GM19463 (cell line): ENCODE results near the gene CDNF.
"Not testable (repeated sequence)": the region's sequence is repeated elsewhere in the genome, so short reads cannot be mapped to it uniquely, and the experiment has no call there.

Source experiments
- ATAC-seq: cut with Tn5 transposase; IDR thresholded peaks from one replicate; pipeline ENCODE4 v1.9.1; 2021; ENCODE audit warnings: mild to moderate bottlenecking, moderate library complexity; ENCODE audit not compliant: unreplicated experiment

CDNF gene

GRCh38 chr10:14837757-14838581 lies at the start of gene CDNF, which contains the start of the genes HSPA14 and MSANTD7:
Gene CDNF (minus strand): TSS chr10:14838037. CDS start chr10:14837946, 91 bp downstream.
Gene HSPA14 (plus strand): TSS chr10:14838306. CDS start chr10:14838403, 97 bp downstream.
Gene MSANTD7 (plus strand): TSS chr10:14838306. CDS start chr10:14842285, 3,979 bp downstream.
- peak; percentile 93 for ATAC-seq

GRCh38 chr10:14884082-14884481 lies 46.2 kb upstream of the CDNF start:
- no peak for ATAC-seq

DNA sequence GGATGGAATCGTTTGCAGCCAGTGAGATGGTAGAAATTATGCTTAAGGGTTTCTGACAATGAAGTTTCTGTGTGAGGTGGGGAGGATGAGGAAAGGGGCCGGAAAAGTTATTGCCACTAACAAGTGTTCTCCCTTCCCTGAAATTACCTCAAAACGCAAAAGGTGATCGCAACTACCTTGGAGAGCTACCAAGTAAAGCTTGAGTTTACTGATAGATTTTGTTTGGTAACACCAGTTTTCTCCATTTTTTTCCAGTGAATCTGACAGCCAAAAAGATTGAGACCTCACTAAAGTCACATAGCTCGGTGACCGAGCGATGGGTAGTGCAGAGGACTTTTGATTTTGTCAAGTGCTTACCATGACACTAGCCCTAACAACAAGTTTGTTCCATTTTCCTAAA lies 42.4 kb upstream of the CDNF start:
- no peak for ATAC-seq

GRCh38 chr10:14879928-14880193 lies 42.0 kb upstream of the CDNF start:
- ATAC-seq: no peak

- peak; percentile 11 for ATAC-seq
Measured at GRCh38 chr10:14879124-14879927, 41.5 kb upstream of the CDNF start.

- ATAC-seq: peak; percentile 89
Measured at GRCh38 chr10:14878266-14879123, 40.7 kb upstream of the CDNF start, which contains the start of gene SUV39H2. Gene SUV39H2 (plus strand): TSS chr10:14878866. CDS start chr10:14878889, 23 bp downstream.

DNA sequence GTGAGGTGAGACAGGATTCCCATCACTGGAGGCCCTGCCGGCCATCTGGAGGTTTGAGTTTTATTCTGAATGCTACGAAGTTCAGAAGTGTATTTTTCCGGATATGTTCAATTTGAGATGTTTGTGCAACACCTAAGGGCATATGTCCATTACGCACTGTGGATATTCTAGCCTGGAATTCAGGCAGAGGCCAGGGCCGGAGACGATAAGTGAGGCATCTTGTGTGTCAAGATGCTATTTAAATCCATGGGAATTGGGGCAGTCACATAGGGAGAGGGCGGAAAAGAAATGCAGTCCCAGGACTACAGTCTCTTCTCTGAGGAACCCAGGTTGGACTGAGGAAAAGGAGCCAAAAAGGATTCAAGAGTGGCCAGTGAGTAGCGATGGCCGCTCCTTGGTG lies 38.9 kb upstream of the CDNF start:
- ATAC-seq: no peak

GRCh38 chr10:14875941-14876340 lies 38.1 kb upstream of the CDNF start:
- ATAC-seq: no peak

DNA sequence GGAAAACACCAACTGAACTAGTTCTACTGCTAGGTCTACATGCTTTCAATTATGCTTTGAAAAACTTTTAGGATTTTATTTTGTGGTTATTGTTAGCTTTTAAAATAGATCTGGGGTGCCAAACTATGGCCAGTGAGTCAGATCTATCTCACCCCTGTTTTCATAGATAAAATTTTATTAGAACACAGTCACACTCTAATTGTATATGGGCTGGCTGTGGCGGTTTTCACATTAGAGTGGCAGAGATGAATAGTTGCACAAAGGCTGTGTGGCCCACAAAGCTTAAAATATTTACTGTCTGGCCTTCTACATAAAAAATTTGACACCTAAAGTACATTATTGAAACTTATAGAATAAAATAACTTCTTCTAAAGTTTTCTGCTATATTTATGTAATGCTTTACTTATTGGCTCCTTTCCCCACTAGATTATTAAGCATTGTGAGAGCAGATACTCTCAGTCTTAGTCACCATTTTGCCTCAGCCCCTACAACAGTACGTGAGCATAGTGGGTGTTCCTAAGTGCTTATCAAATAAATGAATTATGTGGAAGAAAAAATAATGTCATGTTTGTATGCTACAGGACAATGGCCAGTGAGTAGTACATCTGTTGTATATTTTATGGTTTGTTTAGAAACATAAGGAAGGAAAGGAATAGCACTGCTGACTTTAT lies 35.4 kb upstream of the CDNF start:
- ATAC-seq: peak; percentile 39

GRCh38 chr10:14864871-14865270 lies 27.0 kb upstream of the CDNF start:
- ATAC-seq: not testable (repeated sequence)

DNA sequence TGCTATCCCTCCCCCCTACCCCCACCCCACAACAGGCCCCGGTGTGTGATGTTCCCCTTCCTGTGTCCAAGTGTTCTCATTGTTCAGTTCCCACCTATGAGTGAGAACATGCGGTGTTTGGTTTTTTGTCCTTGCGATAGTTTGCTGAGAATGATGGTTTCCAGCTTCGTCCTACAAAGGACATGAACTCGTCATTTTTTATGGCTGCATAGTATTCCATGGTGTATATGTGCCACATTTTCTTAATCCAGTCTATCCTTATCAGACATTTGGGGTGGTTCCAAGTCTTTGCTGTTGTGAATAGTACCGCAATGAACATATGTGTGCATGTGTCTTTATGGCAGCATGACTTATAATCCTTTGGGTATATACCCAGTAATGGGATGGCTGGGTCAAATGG lies 26.6 kb upstream of the CDNF start:
- not testable (repeated sequence) for ATAC-seq

DNA sequence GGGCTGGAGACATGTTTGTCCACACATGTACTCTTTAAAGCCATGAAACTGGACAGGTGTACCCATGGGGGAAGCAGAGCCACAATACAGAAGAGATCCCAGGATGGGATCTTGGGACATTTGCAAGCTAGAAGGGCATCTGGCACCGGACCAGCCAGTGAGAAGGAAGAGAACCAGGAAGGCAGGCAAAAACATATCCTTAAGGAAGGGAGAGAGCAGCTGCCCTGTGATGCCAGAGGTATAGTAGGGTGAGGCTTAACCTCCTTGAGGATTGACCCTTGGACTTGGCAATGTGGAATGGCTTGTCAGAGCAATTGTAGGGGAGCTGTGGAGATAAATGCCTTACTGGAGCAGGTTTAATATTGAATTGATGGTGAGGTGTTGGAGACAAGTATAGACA lies 23.0 kb upstream of the CDNF start:
- ATAC-seq: no peak

DNA sequence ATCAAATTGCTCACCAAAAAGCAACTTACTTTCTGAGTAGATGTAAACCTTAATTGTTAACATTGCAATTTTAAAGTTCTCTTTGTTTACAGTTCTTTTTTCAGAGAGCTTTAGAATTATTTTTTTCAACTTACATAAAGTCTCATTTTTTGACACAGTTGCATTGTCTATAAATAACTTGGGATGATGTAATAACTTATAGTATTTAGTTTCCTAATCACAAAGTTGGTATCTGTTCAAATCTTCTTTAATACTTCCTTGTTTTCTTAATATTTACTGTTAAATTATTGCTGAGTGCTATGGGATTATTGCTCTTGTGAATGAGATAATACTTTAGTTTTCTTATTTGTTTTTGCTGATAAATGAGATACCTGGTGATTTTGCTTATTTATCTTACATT lies 21.9 kb upstream of the CDNF start:
- no peak for ATAC-seq

DNA sequence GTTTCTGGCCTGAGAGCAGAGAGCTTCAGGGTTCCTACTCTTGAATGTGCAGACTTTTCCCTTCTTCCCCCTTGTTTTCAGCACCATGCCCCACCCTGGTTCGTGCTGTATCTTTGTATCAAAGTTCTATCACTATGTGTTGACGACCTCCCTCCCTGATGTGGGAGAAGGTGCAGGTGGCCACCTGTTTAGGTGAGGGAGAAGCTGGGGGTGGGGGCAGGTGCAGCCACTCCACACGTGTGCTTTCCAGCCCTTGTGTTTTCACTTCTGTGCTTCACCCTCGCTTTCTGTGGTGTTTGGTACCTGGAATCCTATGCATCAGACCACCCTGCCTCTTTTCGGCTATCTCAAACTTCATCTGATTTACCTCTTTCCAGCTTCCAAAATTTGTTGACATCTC lies 21.2 kb upstream of the CDNF start:
- no peak for ATAC-seq

- ATAC-seq: no peak
Measured at GRCh38 chr10:14858338-14858960, 20.6 kb upstream of the CDNF start.

DNA sequence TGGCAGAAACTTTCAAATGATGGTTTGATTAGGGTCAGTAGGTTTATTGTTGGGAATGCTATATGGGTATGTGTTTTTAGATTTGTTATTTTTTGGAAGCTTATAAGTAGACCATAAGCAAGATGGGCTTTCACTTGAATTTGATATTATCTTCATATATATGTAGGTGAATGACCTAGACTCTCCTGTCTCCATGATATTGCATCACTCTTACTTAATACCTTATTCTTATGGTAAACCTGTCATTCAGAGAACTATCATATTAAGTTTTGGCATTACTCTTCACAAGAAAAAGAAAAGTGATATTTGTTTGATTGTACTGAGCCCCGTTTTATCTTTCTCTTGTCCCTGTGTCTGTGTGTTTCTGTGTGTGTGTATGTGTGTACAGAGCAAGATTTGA lies 17.6 kb upstream of the CDNF start:
- no peak for ATAC-seq

- no peak for ATAC-seq
Measured at GRCh38 chr10:14852236-14852635, 14.4 kb upstream of the CDNF start.

GRCh38 chr10:14844948-14845347 lies 7.1 kb upstream of the CDNF start:
- no peak for ATAC-seq

- no peak for ATAC-seq
Measured at GRCh38 chr10:14843327-14843988, 5.6 kb upstream of the CDNF start.

GRCh38 chr10:14840178-14840577 lies 2.3 kb upstream of the CDNF start:
- ATAC-seq: no peak
